ENCODE results near the gene FGF14. TPM values are rescaled to one million over a fixed set of nuclear protein-coding genes. Genes with fewer than 3 reads are reported as not detected.

FGF14 gene
- total and polyA plus RNA-seq, 4 experiments from 2014 or later = 0.33 to 0.55 (median 0.35) TPM; not detected in 1

DNA sequence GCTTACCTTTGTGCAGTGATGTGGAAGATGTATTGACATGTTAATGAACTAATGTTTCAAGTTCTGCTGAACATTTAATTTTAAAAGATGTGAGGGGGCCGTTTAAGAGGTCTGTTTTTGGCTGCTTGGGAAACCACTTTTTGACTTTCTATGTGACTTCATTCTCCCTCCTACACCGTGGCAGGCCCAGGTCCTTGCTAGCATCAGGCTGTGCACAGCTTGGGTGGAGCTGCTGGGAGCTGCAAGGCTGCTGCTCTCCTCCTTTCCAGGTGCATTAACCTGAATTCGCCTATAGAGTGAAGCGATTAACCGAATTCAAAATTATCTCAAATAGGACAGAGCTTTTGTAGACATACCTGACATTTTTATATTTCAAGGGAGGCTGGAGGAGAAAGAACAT is 249.1 kb downstream of the FGF14 start:
- Histone ChIP-seq H3K4me3 (ENCODE audit: low read length in 2 of 2) (no peak overlapping the region), H3K9me3 (ENCODE audit: control insufficient read depth in 1 of 2, low read length in 2 of 2) (no peaks in the 10 kb centered on the region), H3K27ac (ENCODE audit: low read depth, low read length) (no peak overlapping the region), H3K36me3 (ENCODE audit: insufficient read depth, low read length) (no peaks in the 10 kb centered on the region), H3K4me1 (ENCODE audit: insufficient read depth, low read length) (no peaks in the 10 kb centered on the region), H3K27me3 (ENCODE audit: insufficient read depth, low read length) (no peaks in the 10 kb centered on the region)
- H3K36me3 Mint-ChIP-seq = no peaks in the 10 kb centered on the region
- no peaks in the 10 kb centered on the region for H3K4me1 Mint-ChIP-seq
- no peak for DNase-seq
- ChIA-PET CTCF (ENCODE audit: partially characterized antibody) (no interaction called here), POLR2A (ENCODE audit: partially characterized antibody) (no interaction called here)
- H3K4me3 Mint-ChIP-seq = no peak overlapping the region
- H3K9me3 Mint-ChIP-seq = peaks cover 0 to 9% (median 0%) of the 10 kb centered on the region in 8 donors
- intact Hi-C loops (cut with micrococcal nuclease) = no loop called here
- H3K27me3 Mint-ChIP-seq = peaks cover 4% of the 10 kb centered on the region in 2 donors
- H3K27ac Mint-ChIP-seq = no peak overlapping the region

DNA sequence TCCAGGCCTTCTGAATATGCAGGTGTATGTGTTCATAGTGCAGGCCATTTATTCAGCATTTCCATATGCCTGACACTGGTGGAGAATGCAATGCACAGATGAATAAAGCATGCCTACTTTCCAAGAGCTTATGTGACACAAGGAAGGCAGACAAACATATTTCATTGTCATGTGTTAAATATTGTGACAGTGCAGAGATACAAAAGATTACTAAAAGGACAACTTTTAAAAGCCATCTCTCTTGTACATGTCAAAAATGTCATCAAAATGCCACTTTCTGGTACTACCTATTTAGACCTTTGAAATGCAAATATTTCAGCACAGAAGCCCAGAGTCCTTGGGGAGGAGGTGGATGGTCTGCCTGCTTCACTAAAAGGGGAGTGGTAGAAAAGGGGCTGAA is 254.5 kb downstream of the FGF14 start:
- no peaks in the 10 kb centered on the region for H3K4me1 ChIP-seq (ENCODE audit: insufficient read depth, low read length)
- no peak overlapping the region for H3K4me3 ChIP-seq (ENCODE audit: low read length in 2 of 2)
- H3K9me3 ChIP-seq (ENCODE audit: control insufficient read depth in 1 of 2, low read length in 2 of 2) = no peaks in the 10 kb centered on the region
- CTCF ChIA-PET (ENCODE audit: partially characterized antibody) = no interaction called here
- H3K36me3 Mint-ChIP-seq = no peaks in the 10 kb centered on the region
- peaks cover 0 to 3% (median 0%) of the 10 kb centered on the region in 8 donors for H3K9me3 Mint-ChIP-seq
- DNase-seq = no peak
- peaks cover 4% of the 10 kb centered on the region in 2 donors for H3K27me3 Mint-ChIP-seq
- POLR2A ChIA-PET (ENCODE audit: partially characterized antibody) = no interaction called here
- H3K4me3 Mint-ChIP-seq = no peak overlapping the region
- no peaks in the 10 kb centered on the region for H3K36me3 ChIP-seq (ENCODE audit: insufficient read depth, low read length)
- no peaks in the 10 kb centered on the region for H3K27me3 ChIP-seq (ENCODE audit: insufficient read depth, low read length)
- no peak overlapping the region for H3K27ac ChIP-seq (ENCODE audit: low read depth, low read length)
- intact Hi-C loops (cut with micrococcal nuclease) = no loop called here
- no peaks in the 10 kb centered on the region for H3K4me1 Mint-ChIP-seq
- H3K27ac Mint-ChIP-seq = no peak overlapping the region

DNA sequence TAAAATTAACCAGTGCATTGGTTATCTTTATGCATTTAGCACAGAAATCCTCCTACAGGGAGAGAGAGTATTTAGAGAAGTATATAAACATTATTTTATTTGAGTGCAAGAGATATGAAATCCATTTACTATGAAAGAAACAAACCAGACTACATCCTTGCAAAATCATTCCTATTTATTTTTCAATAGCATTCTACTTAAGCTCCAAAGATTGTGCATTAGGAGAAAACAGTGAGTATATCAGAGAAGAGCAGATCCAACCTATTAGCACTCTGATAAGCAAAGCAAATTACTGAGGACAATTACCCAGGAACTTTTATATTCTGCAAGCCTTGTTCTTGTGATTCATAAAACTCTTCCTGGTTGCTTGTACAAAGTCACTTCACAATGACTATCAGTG is 256.1 kb downstream of the FGF14 start:
- Mint-ChIP-seq H3K4me3 (no peak overlapping the region), H3K4me1 (no peaks in the 10 kb centered on the region), H3K27me3 (peaks cover 0 to 4% of the 10 kb centered on the region in 2 donors), H3K27ac (no peak overlapping the region), H3K9me3 (no peaks in the 10 kb centered on the region), H3K36me3 (no peaks in the 10 kb centered on the region)
- Histone ChIP-seq H3K9me3 (ENCODE audit: control insufficient read depth in 1 of 2, low read length in 2 of 2) (no peaks in the 10 kb centered on the region), H3K36me3 (ENCODE audit: insufficient read depth, low read length) (no peaks in the 10 kb centered on the region), H3K4me3 (ENCODE audit: low read length in 2 of 2) (no peak overlapping the region), H3K4me1 (ENCODE audit: insufficient read depth, low read length) (no peaks in the 10 kb centered on the region), H3K27me3 (ENCODE audit: insufficient read depth, low read length) (no peaks in the 10 kb centered on the region), H3K27ac (ENCODE audit: low read depth, low read length) (no peak overlapping the region)
- ChIA-PET POLR2A (ENCODE audit: partially characterized antibody) (no interaction called here), CTCF (ENCODE audit: partially characterized antibody) (interaction anchor here (1.4 kb wide), 1 partner anchor 410 kb away, joined by 4 read pairs; no protein-coding TSS in a partner anchor)
- no peak for DNase-seq
- intact Hi-C loops (cut with micrococcal nuclease) = no loop called here

DNA sequence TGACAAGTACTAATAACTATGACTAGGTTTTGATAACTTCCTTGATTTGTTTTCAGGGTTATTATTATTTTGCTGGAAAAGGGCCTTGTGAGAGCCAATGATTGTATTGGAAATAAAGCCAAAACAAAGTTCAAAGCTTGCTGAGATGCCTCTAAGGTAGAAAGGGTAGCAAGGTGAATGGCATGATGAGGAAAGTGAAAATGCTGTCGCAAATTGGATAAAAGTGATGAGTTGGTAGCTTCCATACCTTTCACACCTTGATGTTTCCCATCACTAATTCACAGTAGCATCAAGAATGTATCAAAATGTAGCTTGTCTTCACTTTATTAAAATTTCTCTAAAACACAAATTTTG is 259.4 kb downstream of the FGF14 start:
- Mint-ChIP-seq H3K9me3 (no peaks in the 10 kb centered on the region), H3K27me3 (no peaks in the 10 kb centered on the region), H3K4me1 (no peaks in the 10 kb centered on the region), H3K4me3 (no peak overlapping the region), H3K27ac (no peak overlapping the region), H3K36me3 (no peaks in the 10 kb centered on the region)
- H3K4me1 ChIP-seq (ENCODE audit: insufficient read depth, low read length) = no peaks in the 10 kb centered on the region
- intact Hi-C loops (cut with micrococcal nuclease) = no loop called here
- H3K36me3 ChIP-seq (ENCODE audit: insufficient read depth, low read length) = no peaks in the 10 kb centered on the region
- POLR2A ChIA-PET (ENCODE audit: partially characterized antibody) = no interaction called here
- no peak for DNase-seq
- no peak overlapping the region for H3K27ac ChIP-seq (ENCODE audit: low read depth, low read length)
- CTCF ChIA-PET (ENCODE audit: partially characterized antibody) = interaction anchor here (2.6 kb wide), 1 partner anchor 414 kb away, joined by 13 read pairs; no protein-coding TSS in a partner anchor
- H3K27me3 ChIP-seq (ENCODE audit: insufficient read depth, low read length) = no peaks in the 10 kb centered on the region
- H3K9me3 ChIP-seq (ENCODE audit: control insufficient read depth in 1 of 2, low read length in 2 of 2) = no peaks in the 10 kb centered on the region
- H3K4me3 ChIP-seq (ENCODE audit: low read length in 2 of 2) = no peak overlapping the region

DNA sequence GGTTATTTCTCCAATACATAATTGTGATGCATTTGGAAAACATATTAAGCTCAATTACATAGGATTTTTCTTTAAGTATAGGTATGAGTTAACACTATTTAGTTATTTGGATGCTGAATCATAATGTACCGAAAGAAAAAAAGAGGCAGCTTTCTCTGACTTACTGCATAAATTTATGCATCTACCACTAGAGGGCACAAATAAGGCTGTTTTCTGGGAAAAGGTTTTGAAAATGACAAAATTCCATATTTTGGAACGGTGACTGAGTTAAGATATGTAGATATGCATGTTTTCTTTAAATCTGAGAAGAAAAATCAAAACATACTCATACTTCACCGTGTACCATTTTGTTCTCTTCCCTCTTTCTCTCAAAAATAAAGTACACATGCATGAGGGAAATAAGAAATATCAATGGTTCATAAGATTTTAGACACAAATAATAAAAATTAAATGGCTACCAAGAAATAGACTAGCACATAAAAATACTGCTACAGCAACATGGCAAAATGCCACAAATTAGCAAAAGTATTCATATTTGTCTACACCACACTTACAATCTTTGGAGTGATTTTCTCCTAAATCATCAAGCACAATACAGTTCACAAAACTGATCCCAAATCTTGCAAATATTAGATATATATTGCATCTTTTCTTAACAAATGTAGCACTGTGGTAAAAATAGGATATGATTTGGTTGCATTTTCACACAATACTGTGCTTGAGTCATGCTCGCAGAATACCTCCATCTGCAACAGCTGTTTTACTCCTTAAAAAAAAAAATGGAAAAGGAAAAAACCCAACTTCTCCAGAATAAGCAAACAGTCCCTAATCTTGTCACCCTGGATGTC is 260.0 kb downstream of the FGF14 start:
- Histone ChIP-seq H3K27ac (ENCODE audit: low read depth, low read length) (no peak overlapping the region), H3K9me3 (ENCODE audit: control insufficient read depth in 1 of 2, low read length in 2 of 2) (no peaks in the 10 kb centered on the region), H3K27me3 (ENCODE audit: insufficient read depth, low read length) (no peaks in the 10 kb centered on the region), H3K36me3 (ENCODE audit: insufficient read depth, low read length) (no peaks in the 10 kb centered on the region), H3K4me3 (ENCODE audit: low read length in 2 of 2) (no peak overlapping the region), H3K4me1 (ENCODE audit: insufficient read depth, low read length) (no peaks in the 10 kb centered on the region)
- Mint-ChIP-seq H3K27me3 (no peaks in the 10 kb centered on the region), H3K4me3 (no peak overlapping the region), H3K27ac (no peak overlapping the region), H3K36me3 (no peaks in the 10 kb centered on the region), H3K4me1 (no peaks in the 10 kb centered on the region), H3K9me3 (no peaks in the 10 kb centered on the region)
- DNase-seq = peak in 1 of 5 donors; percentile 1
- intact Hi-C loops (cut with micrococcal nuclease) = loop anchor here (2.0 kb wide), 1 partner anchor 315 kb away; no protein-coding TSS in a partner anchor
- ChIA-PET CTCF (ENCODE audit: partially characterized antibody) (interaction anchor here (0.9 to 2.6 kb wide), 6 partner anchors 8 to 416 kb away, joined by 3 to 13 read pairs (median 4); no protein-coding TSS in a partner anchor), POLR2A (ENCODE audit: partially characterized antibody) (no interaction called here)

DNA sequence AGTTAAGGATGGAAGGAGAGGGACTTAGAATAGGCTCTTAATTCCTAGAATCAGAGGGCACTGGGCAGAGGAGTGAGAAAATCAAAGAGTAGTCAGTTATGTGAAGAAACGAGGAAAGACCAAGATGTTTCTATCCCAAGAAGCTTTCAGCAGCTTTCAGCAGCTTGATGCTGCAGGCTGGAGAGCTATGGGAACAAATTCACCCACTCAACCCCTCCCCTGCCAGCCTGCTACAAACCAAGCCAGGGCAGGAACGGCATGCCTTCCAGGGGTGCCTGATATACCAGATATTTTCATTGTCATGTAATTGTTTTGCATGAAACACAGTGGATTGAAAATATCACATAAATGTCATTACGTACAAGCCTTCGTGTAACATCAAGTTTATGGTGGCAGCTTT is 262.2 kb downstream of the FGF14 start:
- Histone ChIP-seq H3K4me1 (ENCODE audit: insufficient read depth, low read length) (no peaks in the 10 kb centered on the region), H3K27me3 (ENCODE audit: insufficient read depth, low read length) (no peaks in the 10 kb centered on the region), H3K4me3 (ENCODE audit: low read length in 2 of 2) (no peak overlapping the region), H3K36me3 (ENCODE audit: insufficient read depth, low read length) (no peaks in the 10 kb centered on the region), H3K9me3 (ENCODE audit: control insufficient read depth in 1 of 2, low read length in 2 of 2) (no peaks in the 10 kb centered on the region), H3K27ac (ENCODE audit: low read depth, low read length) (no peak overlapping the region)
- CTCF ChIA-PET (ENCODE audit: partially characterized antibody) = no interaction called here
- H3K36me3 Mint-ChIP-seq = no peaks in the 10 kb centered on the region
- H3K4me1 Mint-ChIP-seq = no peaks in the 10 kb centered on the region
- H3K27ac Mint-ChIP-seq = no peak overlapping the region
- POLR2A ChIA-PET (ENCODE audit: partially characterized antibody) = no interaction called here
- no peak for DNase-seq
- no peaks in the 10 kb centered on the region for H3K9me3 Mint-ChIP-seq
- intact Hi-C loops (cut with micrococcal nuclease) = loop anchor here (2.0 kb wide), 1 partner anchor 317 kb away; no protein-coding TSS in a partner anchor
- no peaks in the 10 kb centered on the region for H3K27me3 Mint-ChIP-seq
- no peak overlapping the region for H3K4me3 Mint-ChIP-seq

DNA sequence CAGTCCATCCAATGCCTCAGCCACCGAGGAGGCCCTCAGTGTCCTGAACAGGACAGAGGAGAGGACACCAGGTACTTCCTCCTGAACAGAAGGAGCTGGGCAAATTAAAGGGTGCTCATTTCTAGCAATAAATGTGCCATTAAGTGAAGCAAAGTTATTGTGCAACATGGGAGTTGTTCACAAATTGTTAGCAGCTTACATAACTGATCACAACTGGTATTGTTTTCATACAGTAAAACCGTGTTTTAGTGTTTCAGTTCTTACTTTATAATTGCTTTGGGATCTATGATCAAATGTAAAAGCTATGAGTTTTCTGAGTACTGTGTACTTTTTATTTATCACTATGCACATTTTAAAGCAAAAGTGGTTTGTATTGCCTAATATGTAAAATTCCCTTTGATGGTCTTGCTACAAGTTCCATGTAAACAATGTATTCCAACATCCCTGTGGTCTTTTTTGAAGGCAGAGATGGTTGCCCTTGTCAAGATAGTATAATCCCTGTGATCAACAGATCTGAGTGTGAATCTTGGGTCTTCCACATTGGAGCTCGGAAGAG is 263.1 kb downstream of the FGF14 start:
- Mint-ChIP-seq H3K4me3 (no peak overlapping the region), H3K27ac (no peak overlapping the region), H3K4me1 (no peaks in the 10 kb centered on the region), H3K36me3 (no peaks in the 10 kb centered on the region), H3K9me3 (no peaks in the 10 kb centered on the region), H3K27me3 (no peaks in the 10 kb centered on the region)
- no peaks in the 10 kb centered on the region for H3K36me3 ChIP-seq (ENCODE audit: insufficient read depth, low read length)
- no peaks in the 10 kb centered on the region for H3K27me3 ChIP-seq (ENCODE audit: insufficient read depth, low read length)
- H3K9me3 ChIP-seq (ENCODE audit: control insufficient read depth in 1 of 2, low read length in 2 of 2) = no peaks in the 10 kb centered on the region
- no peaks in the 10 kb centered on the region for H3K4me1 ChIP-seq (ENCODE audit: insufficient read depth, low read length)
- intact Hi-C loops (cut with micrococcal nuclease) = no loop called here
- no peak for DNase-seq
- H3K27ac ChIP-seq (ENCODE audit: low read depth, low read length) = no peak overlapping the region
- ChIA-PET POLR2A (ENCODE audit: partially characterized antibody) (no interaction called here), CTCF (ENCODE audit: partially characterized antibody) (no interaction called here)
- no peak overlapping the region for H3K4me3 ChIP-seq (ENCODE audit: low read length in 2 of 2)

Measured in CD4-positive, alpha-beta memory T cell (primary cell).